ENCODE measurements around the gene MSMP.

DNA sequence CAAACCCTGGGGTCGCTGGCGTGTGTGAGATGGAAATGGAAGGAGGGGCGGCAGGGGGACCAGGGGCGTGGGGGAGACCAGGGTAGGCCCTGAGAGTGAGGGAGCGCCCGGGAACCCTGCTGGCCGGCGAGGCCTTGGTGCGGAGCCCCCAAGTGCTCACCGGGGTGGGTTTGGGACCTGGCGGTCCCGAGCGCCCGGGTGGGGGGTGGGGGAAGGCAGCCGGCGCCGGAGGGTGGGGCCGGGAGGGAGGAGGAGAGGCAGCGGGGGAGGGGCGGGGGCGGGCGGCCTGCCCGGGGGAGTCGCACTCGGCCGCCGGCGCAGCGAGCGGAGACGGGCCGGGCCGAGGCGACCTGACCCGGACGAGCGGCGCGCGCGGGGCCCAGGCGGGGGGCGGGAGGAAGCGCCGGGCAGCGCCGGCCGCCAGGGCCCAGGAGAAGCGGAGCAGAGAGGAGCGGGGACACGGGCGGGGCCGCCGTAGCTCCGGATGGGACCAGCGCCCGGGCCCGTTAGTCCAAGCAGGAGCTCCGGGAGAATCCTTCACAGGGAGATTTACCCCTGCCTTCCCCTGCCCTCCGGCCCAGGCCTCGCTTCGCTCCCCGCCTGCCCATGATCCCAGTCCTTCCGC, 37.3 kb upstream of the MSMP start, which contains the start of gene NPR2:
- TF ChIP-seq, protein P1, sequence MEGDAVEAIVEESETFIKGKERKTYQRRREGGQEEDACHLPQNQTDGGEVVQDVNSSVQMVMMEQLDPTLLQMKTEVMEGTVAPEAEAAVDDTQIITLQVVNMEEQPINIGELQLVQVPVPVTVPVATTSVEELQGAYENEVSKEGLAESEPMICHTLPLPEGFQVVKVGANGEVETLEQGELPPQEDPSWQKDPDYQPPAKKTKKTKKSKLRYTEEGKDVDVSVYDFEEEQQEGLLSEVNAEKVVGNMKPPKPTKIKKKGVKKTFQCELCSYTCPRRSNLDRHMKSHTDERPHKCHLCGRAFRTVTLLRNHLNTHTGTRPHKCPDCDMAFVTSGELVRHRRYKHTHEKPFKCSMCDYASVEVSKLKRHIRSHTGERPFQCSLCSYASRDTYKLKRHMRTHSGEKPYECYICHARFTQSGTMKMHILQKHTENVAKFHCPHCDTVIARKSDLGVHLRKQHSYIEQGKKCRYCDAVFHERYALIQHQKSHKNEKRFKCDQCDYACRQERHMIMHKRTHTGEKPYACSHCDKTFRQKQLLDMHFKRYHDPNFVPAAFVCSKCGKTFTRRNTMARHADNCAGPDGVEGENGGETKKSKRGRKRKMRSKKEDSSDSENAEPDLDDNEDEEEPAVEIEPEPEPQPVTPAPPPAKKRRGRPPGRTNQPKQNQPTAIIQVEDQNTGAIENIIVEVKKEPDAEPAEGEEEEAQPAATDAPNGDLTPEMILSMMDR (conservative IDR thresholded peaks at IDR 0.05; ENCODE audit: low read length) = no peak
- no peak for TF ChIP-seq EZH2phosphoT487 (IDR thresholded peaks at IDR 0.05; ENCODE audit: borderline replicate concordance, low read depth, low read length)
